Measurements from ENCODE around the gene MGST3.
"Not testable (repeated sequence)": the region's sequence is repeated elsewhere in the genome, so short reads cannot be mapped to it uniquely, and the experiment has no call there.

The MGST3 gene

DNA sequence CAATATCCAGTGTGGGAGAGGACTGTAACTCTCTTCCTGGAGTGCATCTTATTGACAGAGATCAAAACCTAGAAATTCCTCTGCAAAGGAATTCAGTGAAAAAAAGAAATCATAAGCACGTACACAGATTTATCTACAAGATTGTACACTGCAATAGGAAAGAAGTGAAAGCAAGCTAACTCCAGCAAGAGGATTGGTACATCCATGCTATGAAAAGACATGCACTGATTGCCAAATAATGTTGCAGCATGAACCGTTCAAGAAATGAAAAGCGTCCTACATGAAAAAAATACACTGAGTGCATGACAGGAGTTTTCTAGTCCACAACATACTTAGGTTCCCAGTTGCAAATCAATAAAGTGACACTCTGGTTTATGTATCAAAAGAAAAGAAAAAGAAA lies 1.9 kb upstream of the MGST3 start:
- DNase-seq (ENCODE audit: low spot score) = no peak

DNA sequence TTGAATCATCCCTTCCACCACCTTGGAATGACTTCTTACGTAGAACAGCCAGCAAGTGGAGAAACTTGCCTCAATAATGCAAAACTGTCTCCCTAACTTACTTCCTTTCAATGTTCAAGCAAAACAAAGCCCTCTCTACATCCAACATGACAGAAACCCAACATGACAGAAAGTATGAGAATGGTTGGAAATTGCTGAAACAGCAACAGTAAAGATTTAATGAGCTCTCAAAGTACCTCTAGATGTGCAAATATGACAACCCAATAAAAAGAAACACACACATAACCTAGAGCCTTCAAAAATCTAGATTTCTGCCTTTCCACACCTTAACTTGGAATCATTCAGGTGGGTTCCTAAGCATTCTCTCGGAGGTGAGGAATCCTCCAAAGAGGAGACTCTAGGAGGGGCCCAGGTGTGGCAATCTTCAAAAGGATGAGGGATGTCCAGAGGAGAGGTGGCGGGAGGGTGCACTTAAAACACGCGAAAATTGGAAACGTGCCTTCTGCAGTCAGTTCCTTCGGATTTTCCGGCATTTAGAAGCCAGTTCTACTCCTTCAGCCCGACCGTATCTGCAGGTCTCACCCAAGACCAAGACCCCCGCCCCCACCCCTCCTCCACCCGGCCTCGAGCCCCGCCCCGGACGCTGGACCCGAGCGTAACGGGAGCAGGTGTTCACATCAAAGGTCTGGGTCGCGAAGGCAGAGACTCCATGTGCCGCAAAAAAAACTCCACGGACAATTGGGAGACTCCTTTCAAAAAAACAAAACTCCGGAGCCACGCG lies 996 bp upstream of the MGST3 start:
- DNase-seq (ENCODE audit: low spot score) = no peak

DNA sequence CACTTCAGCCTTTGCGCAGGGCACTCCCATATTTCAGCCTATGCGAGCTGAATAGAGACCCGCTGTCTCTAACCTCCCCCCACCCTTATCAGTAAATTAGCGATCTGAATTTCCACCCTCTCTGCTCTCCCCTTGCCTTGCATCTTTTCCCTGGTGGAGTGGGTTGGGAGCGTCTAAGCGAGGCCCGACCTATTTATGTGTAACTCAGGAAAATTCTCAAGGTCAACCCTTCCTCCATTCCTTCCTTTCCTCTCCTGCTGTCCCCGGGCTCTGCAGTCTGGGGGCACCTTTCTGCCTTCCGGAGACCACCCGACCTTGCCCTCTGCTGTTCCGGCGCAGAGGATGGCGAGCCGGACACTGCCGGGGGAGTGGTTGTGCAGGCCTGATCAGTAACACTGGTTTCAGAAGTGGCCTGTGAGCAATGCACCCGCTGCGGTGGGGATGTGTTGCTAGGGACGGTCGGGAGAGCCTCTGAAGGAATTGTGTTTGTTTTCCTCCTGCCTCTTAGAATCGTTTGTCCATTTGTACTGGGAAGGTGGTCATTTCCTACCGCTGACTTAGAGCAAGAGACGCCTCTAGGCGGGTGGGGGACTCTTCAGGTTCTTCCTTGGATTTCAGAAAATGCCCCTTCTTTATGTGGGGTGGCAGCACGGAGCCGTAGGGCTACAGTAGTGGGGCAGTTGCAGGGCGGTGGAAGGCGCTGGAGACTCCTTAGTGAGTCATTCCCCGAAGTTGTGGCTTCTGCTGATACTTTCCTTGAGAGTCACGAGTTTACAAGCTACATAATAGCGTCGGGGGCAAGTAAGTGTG lies 513 bp downstream of the MGST3 start:
- peak; percentile 32 for DNase-seq (ENCODE audit: low spot score)

DNA sequence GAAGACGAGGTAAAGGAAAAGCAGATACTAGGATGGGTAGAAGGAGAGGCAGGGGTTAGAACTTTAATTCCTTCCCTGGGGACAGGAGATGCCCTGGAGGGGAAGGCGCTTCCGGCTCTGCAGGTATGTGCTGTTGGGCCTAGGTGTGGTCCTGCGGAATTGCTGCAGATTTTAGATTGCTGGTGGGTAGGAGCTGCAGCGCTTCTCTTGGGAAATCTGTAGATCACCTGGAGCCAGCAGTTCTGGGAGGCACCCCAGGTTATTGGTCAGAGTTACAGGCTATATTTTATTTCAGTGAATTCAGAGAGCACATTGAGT lies 1.1 kb downstream of the MGST3 start:
- DNase-seq (ENCODE audit: low spot score) = no peak

DNA sequence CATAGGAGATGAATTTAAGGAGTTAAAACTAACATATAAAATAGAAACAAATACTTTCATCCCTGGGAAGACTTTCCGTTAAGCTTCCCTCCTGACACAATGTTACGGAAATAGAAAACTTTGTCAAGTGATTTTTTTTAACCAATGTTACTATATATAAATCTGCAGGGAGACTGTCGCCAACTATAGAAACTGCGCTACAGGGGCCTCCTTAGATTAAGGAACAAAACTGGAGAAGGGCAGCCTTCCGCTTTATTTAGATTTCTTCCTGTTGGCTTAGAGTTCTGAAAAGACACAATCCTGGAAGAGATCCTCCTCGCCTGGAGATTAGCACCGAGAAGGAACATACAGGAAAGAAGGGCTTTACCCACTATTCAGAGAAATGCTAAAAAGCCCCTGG lies 1.5 kb downstream of the MGST3 start:
- peak; percentile 18 for DNase-seq (ENCODE audit: low spot score)

DNA sequence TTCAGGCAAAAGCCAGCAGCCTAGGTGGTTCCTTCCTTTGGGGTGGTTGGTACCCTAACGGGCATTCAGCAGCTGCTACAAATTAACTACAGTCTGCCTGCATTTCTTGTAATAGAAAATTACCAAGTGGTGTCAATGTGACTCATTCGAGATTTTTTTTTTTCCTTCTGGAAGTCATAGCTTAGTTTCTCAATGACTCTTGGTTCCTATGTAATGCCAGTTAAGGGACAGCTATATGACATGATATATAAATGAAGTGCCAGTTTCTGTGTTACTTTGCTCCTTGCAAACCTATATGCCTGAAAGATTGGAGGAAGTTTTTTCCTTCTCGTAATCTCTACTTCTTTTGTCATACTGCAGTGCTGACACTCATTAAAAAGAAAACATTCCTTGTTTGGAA lies 2.6 kb downstream of the MGST3 start:
- no peak for DNase-seq (ENCODE audit: low spot score)

DNA sequence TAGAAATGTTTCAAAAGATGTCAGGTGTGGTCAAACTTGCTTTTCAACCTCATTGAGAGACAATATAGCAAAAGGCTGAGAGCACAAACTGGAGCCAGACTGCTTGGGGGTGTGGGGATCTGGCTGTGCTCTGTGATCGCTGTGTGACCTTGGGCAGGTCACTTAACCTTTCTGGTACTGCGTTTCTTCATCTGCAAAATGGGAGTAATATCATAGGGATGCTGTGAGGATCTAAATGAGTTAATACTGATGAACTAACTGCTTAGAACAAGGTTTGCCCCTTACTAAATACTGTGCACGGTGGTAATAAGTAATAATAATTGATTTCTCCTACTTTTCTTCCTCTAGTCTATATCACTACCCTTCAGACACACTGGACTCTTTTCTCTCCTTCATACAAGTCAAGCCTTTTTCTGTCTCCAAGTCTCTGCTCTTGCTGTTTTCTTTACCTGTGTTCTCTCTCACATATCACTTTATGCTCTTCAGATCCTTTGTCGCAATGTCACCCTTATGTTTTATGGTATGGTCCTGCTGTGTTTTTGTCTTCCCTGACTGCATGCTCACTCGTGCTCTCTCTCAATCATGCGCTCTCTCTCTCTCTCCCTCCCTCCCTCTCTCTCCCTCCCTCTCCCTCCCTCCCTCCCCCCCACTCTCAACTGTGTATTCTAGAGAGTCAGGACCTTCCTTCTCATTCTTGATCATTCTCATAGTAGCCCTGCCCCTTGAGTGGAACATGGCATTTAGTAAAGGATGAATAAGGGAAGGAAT lies 3.3 kb downstream of the MGST3 start:
- DNase-seq (ENCODE audit: low spot score) = no peak

DNA sequence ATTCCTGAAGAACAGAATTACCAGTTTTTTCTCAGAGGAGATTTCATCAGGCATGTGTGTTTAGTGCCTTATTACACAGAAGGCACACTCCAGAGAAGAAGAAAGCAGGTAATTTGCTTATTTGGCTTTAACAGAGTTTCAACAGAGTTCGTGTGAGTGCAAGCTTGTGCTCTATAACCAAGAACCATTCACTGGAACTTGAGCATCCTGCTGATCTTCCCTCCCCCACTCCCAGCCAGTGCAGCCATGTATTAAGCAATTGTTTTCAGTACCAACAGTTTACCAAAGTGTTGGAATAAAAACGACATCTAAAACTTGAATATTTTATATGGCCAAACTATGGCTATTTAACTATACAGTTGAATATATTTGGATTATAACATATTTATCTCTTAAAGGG lies 4.3 kb downstream of the MGST3 start:
- no peak for DNase-seq (ENCODE audit: low spot score)

DNA sequence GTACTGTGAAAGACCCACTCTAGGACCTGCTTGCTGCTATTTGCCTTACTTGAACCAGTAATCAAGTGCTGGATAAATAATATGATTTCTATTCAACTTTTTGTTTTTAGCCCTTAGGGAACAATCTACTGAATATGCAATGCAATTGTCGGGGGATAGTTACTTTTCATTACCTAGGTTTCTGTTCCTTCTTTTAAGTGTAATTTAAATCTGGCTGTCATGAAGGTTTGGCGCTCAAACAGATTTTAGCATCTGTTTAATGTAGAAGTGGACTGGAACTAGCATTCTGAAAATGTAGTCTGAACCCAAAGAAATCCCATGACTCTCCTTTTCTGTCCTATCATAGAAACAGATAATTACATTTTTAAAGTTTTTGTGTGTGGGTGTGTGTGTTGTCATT lies 4.8 kb downstream of the MGST3 start:
- DNase-seq (ENCODE audit: low spot score) = no peak

DNA sequence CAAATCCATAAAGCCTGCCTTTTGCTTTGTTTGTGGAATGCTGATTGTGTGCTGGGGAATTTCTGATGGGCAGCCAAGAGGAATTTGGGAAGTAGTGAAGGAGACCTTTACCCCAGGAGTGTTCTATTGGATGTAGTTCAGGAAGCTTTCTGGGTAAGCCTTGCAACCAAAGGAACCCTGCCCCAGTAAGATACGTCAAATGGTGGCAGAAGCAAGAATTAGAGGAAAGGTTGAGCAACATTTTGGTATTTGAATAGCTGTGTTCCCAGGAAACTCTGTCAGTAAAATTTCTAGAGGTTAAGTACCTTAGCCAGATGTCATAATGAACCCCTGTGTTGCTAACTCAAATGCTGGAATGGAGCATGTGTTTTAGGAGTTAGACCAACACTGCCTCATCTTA lies 6.4 kb downstream of the MGST3 start:
- no peak for DNase-seq (ENCODE audit: low spot score)

DNA sequence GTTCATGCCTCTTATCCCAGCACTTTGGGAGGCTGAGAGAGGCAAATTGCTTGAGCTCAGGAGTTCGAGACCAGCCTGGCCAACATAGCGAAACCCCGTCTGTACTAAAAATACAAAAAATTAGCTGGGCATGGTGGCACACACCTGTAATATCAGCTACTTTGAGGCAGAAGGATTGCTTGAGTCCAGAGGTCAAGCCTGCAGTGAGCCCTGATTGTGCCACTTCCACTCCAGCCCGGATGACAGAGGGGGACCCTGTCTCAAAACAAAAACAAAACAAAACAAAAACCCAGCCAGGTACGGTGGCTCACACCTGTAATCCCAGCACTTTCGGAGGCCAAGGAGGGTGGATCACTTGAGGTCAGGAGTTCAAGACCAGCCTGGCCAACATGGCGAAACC lies 7.2 kb downstream of the MGST3 start:
- DNase-seq (ENCODE audit: low spot score) = not testable (repeated sequence)

DNA sequence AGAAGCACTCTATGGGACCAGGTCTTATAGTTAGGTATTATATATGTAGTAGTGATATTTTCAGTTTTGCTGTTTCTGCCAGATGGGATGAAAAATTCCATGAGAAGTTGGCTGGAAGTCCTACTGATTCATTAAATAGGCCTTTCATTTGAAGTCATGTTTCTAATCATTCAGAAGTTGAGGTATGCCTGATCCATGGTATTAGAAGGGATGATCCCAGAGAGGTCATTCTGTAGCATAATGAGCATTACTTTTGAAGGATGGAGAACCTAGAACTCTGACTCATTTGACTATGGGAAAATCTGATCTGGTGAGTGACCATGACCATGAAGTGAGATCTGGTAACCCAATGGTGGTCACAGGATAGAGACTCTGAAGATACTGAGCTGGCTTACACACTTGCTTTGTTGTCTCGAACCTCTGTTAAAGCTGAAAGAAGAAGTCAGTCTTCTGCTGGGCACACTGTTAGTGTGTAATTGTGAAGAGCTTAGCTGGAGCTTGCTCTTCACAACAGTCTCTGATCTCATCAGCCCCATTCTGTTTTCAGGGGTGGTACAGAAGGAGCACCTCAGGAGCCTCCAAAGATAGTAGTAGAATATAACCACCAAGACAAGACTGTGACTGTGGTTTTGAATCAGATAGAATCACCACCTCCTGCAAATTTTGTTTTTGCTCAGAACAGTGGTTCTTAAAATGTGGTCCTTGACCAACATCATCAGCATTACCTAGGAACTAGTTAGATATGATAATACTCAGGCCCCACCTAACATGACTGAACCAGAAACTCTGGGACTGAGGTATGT lies 9.0 kb downstream of the MGST3 start:
- DNase-seq (ENCODE audit: low spot score) = no peak

DNA sequence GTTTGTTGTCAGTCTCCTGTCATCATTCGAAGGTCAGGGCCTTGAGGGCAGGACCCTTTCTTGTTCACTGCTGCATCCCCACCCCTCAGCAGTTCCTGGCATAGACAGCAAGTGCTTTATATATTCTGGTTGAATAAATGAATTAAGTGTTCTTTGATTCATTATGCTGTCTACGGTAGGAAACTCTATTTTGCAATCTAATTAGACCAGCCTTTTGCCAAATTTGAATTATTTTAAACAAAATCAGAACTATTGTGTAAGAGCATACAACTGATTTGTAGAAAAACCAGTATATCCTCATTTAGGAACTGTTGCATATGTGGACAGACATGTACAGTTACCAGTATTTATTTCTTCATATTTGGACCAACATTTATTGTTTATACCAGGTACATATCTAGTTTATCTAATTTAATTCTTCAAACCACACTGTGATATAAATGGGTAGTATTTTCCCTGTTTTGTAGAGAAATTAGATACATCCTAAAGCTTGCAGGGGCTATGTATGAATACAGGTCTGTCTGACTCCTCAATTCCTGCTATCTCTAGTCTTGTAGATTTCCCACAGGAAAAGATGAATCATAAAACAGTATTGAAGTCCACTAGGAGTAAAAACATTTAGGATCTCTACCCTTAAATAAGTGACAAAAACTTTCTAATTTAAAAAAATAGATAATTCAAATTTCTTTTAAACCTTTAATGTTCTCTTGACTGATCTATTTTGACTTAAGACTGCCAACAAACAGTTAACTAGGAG lies 10.4 kb downstream of the MGST3 start:
- DNase-seq (ENCODE audit: low spot score) = no peak

DNA sequence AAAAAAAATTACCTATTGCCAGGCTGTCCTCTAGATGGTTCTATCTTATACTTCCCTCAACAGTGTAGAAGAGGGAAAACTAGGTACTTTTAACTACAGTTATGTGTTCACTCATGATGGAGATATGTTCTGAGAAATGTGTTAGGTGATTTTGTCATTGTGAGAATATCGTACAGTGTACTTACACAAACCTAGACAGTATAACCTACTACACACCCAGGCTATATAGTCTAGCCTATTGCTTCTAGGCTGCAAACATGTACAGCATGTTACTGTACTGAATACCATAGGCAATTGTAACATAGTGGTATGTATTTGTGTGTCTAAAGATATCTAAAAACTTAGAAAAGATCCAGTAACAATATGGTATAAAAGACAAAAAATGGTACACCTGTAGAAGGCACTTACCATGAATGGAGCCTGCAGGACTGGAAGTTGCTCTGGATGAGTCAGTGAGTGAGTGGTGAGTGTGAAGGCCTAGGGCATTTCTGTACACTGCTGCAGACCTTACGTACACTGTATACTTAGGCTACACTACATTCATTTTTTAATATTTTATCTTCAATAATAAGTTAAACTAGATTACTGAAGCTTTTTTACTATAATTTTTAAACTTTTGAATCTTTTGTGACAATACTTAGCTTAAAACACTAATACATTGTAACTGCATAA lies 13.2 kb downstream of the MGST3 start:
- DNase-seq (ENCODE audit: low spot score) = no peak

DNA sequence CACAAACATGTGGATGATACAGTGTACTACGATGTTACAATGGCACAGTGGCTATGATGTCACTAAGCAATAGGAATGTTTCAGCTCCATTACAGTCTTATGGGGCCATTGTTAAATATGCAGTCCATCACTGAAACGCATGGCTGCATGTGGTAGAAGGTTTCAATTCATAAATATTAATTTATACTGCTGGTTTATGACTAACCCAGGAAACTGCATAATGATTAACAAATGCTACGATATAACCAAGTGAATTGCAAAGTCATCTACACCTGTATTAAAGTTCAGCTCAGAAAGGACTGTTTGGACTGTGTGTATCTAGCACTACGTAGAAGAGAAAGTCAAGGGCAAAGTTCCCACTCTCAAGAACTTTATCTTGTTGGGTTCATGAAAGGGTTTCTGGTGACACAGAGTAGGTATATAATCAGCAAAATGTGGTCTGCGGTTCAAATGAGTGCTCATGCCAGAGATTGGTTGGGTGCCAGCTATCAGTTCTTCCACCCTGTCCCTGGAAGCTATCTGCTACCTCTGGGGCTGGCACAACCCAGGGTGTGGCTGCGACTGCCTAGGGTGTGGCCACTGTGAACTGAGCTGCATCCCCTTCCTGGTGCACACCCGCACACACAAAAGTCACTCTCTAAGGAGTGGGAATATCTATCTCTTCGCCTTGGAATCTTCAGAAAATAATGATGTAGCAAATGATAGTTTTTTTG lies 14.8 kb downstream of the MGST3 start:
- DNase-seq (ENCODE audit: low spot score) = no peak

DNA sequence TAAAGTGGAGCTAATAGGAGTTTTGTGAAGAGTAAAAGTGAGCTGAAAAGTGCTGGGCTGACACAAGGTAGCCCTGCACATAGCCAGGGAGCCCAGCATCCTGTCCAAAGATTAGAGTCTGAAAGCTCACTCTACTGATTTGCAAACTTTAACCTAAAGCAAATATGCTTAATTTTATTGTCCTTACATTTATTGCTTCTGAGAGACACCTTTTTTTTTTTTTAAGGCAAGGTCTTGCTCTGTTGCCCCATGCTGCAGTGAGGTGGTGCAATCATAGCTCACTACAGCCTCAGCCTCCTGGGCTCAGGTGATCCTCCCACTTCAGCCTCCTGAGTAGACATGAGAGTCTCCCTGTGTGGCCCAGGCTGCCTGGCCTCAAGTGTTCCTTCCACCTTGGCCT lies 16.5 kb downstream of the MGST3 start:
- DNase-seq (ENCODE audit: low spot score) = no peak

DNA sequence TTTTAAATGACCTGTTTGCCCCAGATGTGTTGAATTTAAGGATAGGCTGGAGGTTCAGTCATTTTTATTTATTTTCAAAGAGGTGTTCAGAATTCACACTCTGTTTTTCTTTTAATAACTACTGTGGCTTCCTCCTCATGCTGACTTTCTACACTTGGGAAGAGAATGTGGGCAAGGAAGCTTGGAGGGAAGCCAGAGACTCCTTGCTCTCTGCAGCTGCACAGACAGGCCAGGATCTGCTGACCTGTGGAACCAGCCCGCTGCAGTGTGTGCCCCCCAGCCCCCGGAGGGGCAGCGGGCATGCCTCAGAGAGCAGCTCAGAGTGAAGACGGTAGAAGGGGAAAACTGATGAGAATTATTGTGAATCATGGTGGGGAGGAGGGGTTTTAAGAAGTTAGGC lies 16.9 kb downstream of the MGST3 start:
- DNase-seq (ENCODE audit: low spot score) = no peak

DNA sequence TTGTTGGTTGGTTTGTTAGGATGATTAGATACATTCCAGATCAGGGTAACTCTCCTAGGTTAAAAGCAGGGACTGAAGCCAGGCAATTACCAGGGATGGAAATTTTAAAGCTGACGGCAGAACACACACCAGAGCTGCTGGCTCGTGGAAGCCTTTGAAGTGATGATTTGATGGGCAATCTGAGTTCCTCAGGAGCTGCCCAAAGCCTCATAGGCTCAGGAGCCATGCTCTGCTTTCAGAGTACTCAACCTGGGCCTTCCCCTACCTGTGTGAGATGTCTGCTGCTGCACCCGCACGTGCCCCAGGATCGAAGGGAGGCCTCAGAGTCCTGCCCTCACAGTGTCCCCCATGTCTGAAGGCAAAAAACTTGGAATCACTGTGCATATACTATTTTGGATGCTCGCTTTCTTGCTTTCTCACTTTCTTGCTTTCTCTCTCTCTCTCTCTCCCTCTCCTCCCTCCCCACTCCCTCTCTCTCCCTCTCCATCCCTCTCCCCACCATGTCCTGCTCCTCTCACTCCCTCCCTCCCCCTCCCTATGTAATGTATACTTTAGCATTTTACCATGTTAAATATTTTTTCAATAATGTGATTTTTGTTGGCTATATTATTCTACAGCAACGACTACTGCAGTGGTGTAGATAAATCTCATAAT lies 18.0 kb downstream of the MGST3 start:
- DNase-seq (ENCODE audit: low spot score) = no peak

DNA sequence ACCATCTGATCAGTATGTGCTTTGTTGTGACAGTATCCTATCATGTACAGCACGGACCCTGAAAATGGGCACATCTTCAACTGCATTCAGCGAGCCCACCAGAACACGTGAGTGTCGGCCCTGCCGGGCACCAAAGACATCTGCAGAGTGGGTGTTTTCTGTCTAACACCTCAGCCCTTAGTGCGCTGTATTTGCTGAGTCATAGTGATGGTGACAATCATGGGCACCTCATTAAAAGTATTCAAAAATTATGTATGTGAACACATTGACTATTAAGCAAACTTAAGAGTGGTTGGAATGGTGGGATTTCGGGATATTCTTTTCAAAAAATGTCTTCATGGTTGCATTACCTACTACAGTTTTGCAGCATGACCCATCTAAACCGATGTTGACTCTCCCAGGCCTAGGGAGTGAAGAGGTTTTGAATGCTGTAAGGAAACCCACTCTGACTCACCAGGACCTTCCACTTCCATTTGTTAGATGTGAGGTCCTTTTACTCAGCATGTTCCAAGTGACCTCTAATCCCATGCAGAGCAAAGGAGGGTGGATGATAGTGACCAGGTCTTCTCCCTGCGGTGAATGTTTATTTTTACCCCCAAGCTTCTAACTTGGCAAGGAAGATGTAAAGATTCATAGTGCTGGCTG lies 20.1 kb downstream of the MGST3 start:
- DNase-seq (ENCODE audit: low spot score) = no peak
